Inflammatory macrophage treated with lipopolysaccharide for 4 hours (primary cell): Measurements from ENCODE around the gene PTPN7.

Experiments
- DNase-seq: peaks from one replicate; pipeline ENCODE4 v3.0.0-alpha.2; 2020

PTPN7 gene

GRCh38 chr1:202165267-202165941 lies 5.0 kb upstream of the PTPN7 start:
- no peak for DNase-seq

DNA sequence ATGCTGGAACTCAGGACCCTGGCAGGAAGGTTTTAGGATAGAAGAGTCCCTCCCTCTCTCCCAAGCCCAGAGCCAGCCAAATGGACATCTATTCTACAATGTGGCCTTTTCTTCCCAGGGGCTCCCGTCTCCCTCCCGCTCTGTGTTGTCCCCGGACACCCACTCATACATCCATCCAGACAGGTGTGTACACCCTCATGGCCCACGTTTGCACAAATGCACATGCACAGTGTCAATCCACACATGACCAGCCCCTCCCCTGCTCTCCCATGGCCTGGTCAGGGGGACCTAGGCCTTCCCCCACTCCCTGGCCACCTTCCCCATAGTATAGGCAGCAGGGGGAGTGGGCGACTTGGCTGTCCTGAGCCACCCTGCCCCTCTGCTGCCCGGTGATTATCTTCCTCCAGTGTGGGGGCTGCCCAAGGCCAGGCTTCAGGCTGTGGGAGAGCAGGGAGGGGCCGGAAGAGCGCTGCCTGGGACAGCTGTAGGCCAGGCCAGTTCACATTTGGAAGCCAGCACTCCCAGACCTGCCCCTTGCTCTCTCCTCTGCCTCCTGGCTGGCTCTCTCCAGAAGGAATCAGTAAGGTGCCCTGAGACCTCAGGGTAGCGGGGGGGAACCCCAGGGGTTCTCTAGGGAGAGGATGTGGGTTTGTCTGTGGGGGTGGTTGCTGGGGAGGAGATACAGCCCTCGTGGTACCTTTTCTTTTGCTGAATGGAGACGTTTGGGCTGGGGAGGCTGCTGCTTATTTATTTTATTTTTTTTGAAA lies 4.1 kb upstream of the PTPN7 start:
- no peak for DNase-seq

DNA sequence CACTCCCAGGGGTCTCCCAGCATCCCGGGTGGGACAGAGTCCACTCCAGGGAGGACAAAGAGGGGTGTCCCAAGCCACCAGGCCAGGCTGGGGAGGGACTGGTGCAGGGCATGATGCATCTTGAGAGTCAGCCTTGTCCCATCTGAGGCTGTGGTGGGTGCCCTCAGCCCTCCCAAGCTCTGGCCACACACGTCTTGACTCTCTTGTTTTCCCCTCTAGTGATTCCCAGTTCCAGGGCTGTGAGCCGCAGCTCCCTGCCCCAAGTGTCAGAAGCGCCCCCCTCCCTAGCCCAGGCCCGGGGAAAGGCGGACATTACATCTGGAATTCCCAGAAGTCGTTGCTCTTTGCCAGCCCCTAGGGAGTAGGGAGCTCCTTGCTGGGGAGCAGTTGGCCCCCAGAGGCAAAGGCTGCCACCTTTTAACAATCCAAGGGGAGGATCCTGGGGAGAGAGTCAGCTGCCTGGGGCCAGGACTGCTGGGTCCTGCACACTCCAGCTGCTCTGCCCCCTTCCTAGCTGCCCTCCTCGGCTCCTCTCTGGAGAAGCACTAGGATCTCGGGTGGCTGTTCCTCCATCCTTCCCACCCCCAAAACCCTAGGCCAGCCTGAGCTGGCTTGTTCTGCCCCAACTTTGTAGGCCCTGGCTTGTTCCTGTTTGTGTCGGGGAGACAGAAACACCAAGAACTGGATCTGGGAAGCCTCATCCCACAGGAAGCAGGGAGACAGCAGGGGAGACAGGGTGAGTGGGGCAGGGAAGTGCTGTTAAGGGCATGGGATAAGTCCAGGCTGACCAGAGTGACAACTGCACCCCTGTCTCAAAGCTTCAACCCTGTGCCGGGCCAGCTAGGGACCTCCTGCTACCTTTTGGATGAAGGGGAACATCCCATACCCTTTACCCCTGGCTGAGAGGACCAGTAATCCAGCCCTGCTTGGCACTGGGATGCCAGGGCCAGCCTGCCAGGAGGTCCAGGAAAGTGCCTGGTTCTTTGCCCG lies 3.2 kb upstream of the PTPN7 start:
- no peak for DNase-seq

- DNase-seq, result peak; percentile 49
Observed at GRCh38 chr1:202162418-202163280, 2.2 kb upstream of the PTPN7 start.

DNA sequence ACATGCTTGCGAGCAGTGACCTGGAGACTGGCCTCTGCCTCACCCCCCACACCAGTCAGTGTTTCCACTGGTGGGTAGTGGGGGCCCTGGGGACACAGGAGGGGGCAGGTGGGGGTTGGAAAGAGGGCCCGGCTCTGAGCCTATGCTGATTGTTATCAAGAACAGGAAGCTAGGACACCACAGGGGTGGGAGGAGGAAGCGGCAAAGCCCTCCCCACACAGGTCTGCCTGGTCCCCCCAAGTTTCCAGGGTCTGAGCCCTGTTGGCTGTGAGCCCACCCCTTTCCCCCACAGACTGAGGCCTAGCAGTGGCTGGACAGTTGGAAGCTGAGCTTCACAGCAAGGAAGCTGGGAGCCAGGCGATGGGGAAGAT lies 1.6 kb upstream of the PTPN7 start:
- no peak for DNase-seq

GRCh38 chr1:202161151-202162046 lies 997 bp upstream of the PTPN7 start:
- peak; percentile 36 for DNase-seq

- peak; percentile 48 for DNase-seq
Observed at GRCh38 chr1:202159534-202160371, 649 bp downstream of the PTPN7 start.

- DNase-seq, result no peak
Observed at GRCh38 chr1:202158810-202159533, 1.4 kb downstream of the PTPN7 start.

GRCh38 chr1:202157945-202158344 lies 2.5 kb downstream of the PTPN7 start:
- DNase-seq, result no peak

- no peak for DNase-seq
Observed at GRCh38 chr1:202156590-202156989, 3.8 kb downstream of the PTPN7 start.

- peak; percentile 93 for DNase-seq
Observed at GRCh38 chr1:202155478-202156021, 4.9 kb downstream of the PTPN7 start.

DNA sequence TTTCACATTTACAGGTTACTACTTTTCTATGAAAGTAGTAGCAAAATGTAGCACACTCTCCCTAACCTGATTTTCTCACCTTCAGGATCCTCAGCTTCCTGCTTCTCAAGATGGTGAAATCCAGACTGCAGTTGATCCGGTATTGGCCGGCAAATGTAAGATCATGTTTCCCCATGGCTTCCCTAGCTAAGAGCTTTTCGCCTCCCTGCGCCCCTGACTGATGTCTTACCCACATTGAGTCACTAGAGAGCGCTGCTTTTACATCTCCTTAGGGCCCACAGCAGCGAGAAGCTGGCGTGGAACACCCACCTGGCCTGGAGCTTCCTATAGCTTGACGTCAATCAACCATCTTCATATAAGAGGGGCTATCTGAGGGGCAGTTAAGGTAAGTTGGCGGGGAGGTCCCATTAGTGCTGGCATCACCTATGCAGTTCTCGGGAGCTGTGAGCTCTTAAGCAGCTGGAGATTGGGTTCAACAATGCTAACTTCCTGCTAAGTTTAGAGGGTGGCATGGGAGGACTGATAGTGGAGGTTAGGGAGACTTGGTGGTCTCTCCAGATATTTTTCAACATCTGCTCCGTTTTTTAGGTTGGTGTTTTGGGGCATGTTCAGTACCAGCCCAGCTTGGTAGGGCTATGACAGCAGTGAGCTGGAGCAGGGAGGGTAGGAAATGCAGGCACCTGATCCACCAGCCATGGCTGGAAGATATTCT lies 5.5 kb downstream of the PTPN7 start:
- DNase-seq, result peak; percentile 54

DNA sequence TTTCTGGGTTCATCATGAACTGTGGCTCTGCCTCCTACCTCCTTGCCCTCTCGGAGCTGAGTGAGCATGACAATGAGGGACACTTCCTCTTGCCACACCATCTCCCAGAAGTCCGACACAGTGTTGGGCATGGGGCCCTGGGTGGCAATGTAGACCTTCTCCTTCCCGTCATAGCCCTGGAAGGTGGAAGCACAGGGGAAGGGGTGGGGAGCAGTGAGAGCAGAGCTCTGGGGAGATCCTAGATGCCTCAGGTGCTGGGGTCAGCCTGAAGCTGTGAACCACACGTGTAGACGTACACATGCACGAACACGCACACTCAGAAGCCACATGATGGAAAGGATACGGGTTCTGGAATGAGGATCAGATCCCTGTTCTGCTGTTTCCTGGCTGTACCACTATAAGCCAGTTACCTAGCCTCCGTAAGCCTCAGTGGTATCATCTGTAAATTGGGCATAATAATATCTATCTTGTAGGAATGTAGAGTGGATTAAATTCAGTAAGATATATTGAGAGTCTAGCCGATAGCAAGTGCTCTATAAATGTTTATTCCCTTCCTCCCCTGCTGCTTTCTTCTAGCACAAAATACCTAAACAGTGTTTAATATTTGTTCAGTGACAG lies 6.1 kb downstream of the PTPN7 start:
- DNase-seq, result no peak

DNA sequence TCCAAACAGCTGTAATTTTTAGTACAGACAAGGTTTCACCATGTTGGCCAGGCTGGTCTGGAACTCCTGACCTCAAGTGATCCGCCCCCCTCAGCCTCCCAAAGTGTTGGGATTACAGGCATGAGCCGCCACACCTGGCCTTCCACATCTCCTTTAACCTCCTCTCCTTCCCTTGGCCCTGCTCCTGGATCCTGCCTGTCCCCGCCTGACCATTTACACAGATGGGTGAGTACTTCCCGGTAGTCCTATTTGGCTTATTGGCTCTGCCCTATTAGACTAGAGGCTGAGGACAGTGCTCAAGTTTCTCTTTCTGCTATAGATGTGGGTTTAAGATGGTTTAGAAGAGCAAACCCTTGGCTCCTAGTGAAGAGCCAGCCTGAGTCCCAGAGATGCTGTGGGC lies 7.1 kb downstream of the PTPN7 start:
- no peak for DNase-seq

GRCh38 chr1:202152399-202152798 lies 8.0 kb downstream of the PTPN7 start:
- DNase-seq, result no peak

- no peak for DNase-seq
Observed at GRCh38 chr1:202151045-202151444, 9.4 kb downstream of the PTPN7 start.

DNA sequence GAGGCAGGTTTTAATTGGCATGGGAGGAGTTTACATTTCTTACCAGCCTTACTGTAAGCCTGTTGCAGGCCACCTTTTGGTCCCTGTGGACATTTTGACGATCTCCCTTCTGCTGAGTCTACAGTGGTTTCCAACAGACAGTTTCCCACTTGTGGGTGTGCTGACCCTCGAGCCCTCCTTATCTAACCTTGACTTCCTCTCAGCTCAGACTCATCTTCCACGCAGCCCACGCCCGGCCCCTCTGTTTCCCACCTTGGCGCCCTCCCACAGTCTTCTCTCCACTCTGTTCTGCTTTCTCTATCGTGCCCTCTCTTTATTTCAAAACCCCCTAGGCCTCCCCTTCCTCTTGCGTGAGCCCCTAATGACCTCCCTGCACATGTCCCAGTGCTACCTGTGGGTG lies 9.8 kb downstream of the PTPN7 start:
- DNase-seq, result no peak

GRCh38 chr1:202150187-202150586 lies 10.2 kb downstream of the PTPN7 start:
- DNase-seq, result no peak
